Measurements from ENCODE around the gene RBM33. TPM values are rescaled to one million over a fixed set of nuclear protein-coding genes. Genes with fewer than 3 reads are reported as not detected.

RBM33 gene
- total and polyA plus RNA-seq, 2 donors, result 23.5 to 58.5 TPM

GRCh38 chr7:155620497-155620896 is 24.0 kb upstream of the RBM33 start:
- Histone ChIP-seq H3K27ac (ENCODE audit: low read depth in 1 of 2, low read length in 1 of 2) (no peak overlapping the region), H3K9me3 (ENCODE audit: control insufficient read depth in 2 of 2, insufficient read depth in 1 of 2, low read length in 1 of 2) (no peaks in the 10 kb centered on the region), H3K4me1 (ENCODE audit: control insufficient read depth in 2 of 2, insufficient read depth in 2 of 2, low read length in 2 of 2) (no peaks in the 10 kb centered on the region), H3K4me3 (ENCODE audit: low read length in 2 of 2) (no peak overlapping the region), H3K36me3 (ENCODE audit: control insufficient read depth in 2 of 2, insufficient read depth in 2 of 2, low read length in 1 of 2) (no peaks in the 10 kb centered on the region), H3K27me3 (ENCODE audit: control insufficient read depth in 2 of 2, insufficient read depth in 1 of 2, low read length in 1 of 2) (no peaks in the 10 kb centered on the region)
- WGBS, result 94% methylated on average over 6 of the region's 6 CpGs
- DNase-seq (ENCODE audit: low read depth in 6 of 9, low spot score in 9 of 9), result no peak

GRCh38 chr7:155621418-155621980 is 23.0 kb upstream of the RBM33 start:
- WGBS, result 92% methylated on average over 10 of the region's 10 CpGs
- Histone ChIP-seq H3K9me3 (ENCODE audit: control insufficient read depth in 2 of 2, insufficient read depth in 1 of 2, low read length in 1 of 2) (no peaks in the 10 kb centered on the region), H3K4me3 (ENCODE audit: low read length in 2 of 2) (no peak overlapping the region), H3K27me3 (ENCODE audit: control insufficient read depth in 2 of 2, insufficient read depth in 1 of 2, low read length in 1 of 2) (no peaks in the 10 kb centered on the region), H3K27ac (ENCODE audit: low read depth in 1 of 2, low read length in 1 of 2) (no peak overlapping the region), H3K36me3 (ENCODE audit: control insufficient read depth in 2 of 2, insufficient read depth in 2 of 2, low read length in 1 of 2) (no peaks in the 10 kb centered on the region), H3K4me1 (ENCODE audit: control insufficient read depth in 2 of 2, insufficient read depth in 2 of 2, low read length in 2 of 2) (no peaks in the 10 kb centered on the region)
- DNase-seq (ENCODE audit: low read depth in 6 of 9, low spot score in 9 of 9), result no peak

- Histone ChIP-seq H3K4me1 (ENCODE audit: control insufficient read depth in 2 of 2, insufficient read depth in 2 of 2, low read length in 2 of 2) (no peaks in the 10 kb centered on the region), H3K27me3 (ENCODE audit: control insufficient read depth in 2 of 2, insufficient read depth in 1 of 2, low read length in 1 of 2) (no peaks in the 10 kb centered on the region), H3K36me3 (ENCODE audit: control insufficient read depth in 2 of 2, insufficient read depth in 2 of 2, low read length in 1 of 2) (no peaks in the 10 kb centered on the region), H3K4me3 (ENCODE audit: low read length in 2 of 2) (no peak overlapping the region), H3K27ac (ENCODE audit: low read depth in 1 of 2, low read length in 1 of 2) (no peak overlapping the region), H3K9me3 (ENCODE audit: control insufficient read depth in 2 of 2, insufficient read depth in 1 of 2, low read length in 1 of 2) (no peaks in the 10 kb centered on the region)
- 95% methylated on average over 6 of the region's 6 CpGs for WGBS
- no peak for DNase-seq (ENCODE audit: low read depth in 6 of 9, low spot score in 9 of 9)
Observed at GRCh38 chr7:155624412-155624811, 20.0 kb upstream of the RBM33 start.

GRCh38 chr7:155625557-155625956 is 18.9 kb upstream of the RBM33 start:
- Histone ChIP-seq H3K9me3 (ENCODE audit: control insufficient read depth in 2 of 2, insufficient read depth in 1 of 2, low read length in 1 of 2) (no peaks in the 10 kb centered on the region), H3K27ac (ENCODE audit: low read depth in 1 of 2, low read length in 1 of 2) (no peak overlapping the region), H3K4me3 (ENCODE audit: low read length in 2 of 2) (no peak overlapping the region), H3K4me1 (ENCODE audit: control insufficient read depth in 2 of 2, insufficient read depth in 2 of 2, low read length in 2 of 2) (no peaks in the 10 kb centered on the region), H3K27me3 (ENCODE audit: control insufficient read depth in 2 of 2, insufficient read depth in 1 of 2, low read length in 1 of 2) (no peaks in the 10 kb centered on the region), H3K36me3 (ENCODE audit: control insufficient read depth in 2 of 2, insufficient read depth in 2 of 2, low read length in 1 of 2) (no peaks in the 10 kb centered on the region)
- no peak for DNase-seq (ENCODE audit: low read depth in 6 of 9, low spot score in 9 of 9)
- WGBS, result 90% methylated on average over 4 of the region's 4 CpGs

- no peak overlapping the region for H3K27ac ChIP-seq (ENCODE audit: low read depth in 1 of 2, low read length in 1 of 2)
Observed at GRCh38 chr7:155629171-155629570, 15.3 kb upstream of the RBM33 start.

GRCh38 chr7:155631155-155631554 is 13.3 kb upstream of the RBM33 start:
- H3K27ac ChIP-seq (ENCODE audit: low read depth in 1 of 2, low read length in 1 of 2), result no peak overlapping the region
- H3K4me1 ChIP-seq (ENCODE audit: control insufficient read depth in 2 of 2, insufficient read depth in 2 of 2, low read length in 2 of 2), result no peaks in the 10 kb centered on the region
- no peaks in the 10 kb centered on the region for H3K36me3 ChIP-seq (ENCODE audit: control insufficient read depth in 2 of 2, insufficient read depth in 2 of 2, low read length in 1 of 2)
- no peak overlapping the region for H3K4me3 ChIP-seq (ENCODE audit: low read length in 2 of 2)
- H3K27me3 ChIP-seq (ENCODE audit: control insufficient read depth in 2 of 2, insufficient read depth in 1 of 2, low read length in 1 of 2), result no peaks in the 10 kb centered on the region
- no peak for DNase-seq (ENCODE audit: low read depth in 6 of 9, low spot score in 9 of 9)
- H3K9me3 ChIP-seq (ENCODE audit: control insufficient read depth in 2 of 2, insufficient read depth in 1 of 2, low read length in 1 of 2), result no peaks in the 10 kb centered on the region
- 88% methylated on average over 3 of the region's 3 CpGs for WGBS

More at GRCh38 chr7:155629171-155629570, 15.3 kb upstream of the RBM33 start:
- no peaks in the 10 kb centered on the region for H3K9me3 ChIP-seq (ENCODE audit: control insufficient read depth in 2 of 2, insufficient read depth in 1 of 2, low read length in 1 of 2)
- DNase-seq (ENCODE audit: low read depth in 6 of 9, low spot score in 9 of 9), result no peak
- no peak overlapping the region for H3K4me3 ChIP-seq (ENCODE audit: low read length in 2 of 2)
- H3K27me3 ChIP-seq (ENCODE audit: control insufficient read depth in 2 of 2, insufficient read depth in 1 of 2, low read length in 1 of 2), result no peaks in the 10 kb centered on the region
- H3K36me3 ChIP-seq (ENCODE audit: control insufficient read depth in 2 of 2, insufficient read depth in 2 of 2, low read length in 1 of 2), result no peaks in the 10 kb centered on the region
- 100% methylated on average over 1 of the region's 1 CpG for WGBS
- H3K4me1 ChIP-seq (ENCODE audit: control insufficient read depth in 2 of 2, insufficient read depth in 2 of 2, low read length in 2 of 2), result no peaks in the 10 kb centered on the region

- Histone ChIP-seq H3K9me3 (ENCODE audit: control insufficient read depth in 2 of 2, insufficient read depth in 1 of 2, low read length in 1 of 2) (peaks cover 2 to 9% of the 10 kb centered on the region in 2 donors), H3K4me3 (ENCODE audit: low read length in 2 of 2) (no peak overlapping the region), H3K27ac (ENCODE audit: low read depth in 1 of 2, low read length in 1 of 2) (no peak overlapping the region), H3K4me1 (ENCODE audit: control insufficient read depth in 2 of 2, insufficient read depth in 2 of 2, low read length in 2 of 2) (no peaks in the 10 kb centered on the region), H3K36me3 (ENCODE audit: control insufficient read depth in 2 of 2, insufficient read depth in 2 of 2, low read length in 1 of 2) (peaks cover 4 to 5% of the 10 kb centered on the region in 2 donors), H3K27me3 (ENCODE audit: control insufficient read depth in 2 of 2, insufficient read depth in 1 of 2, low read length in 1 of 2) (no peaks in the 10 kb centered on the region)
- DNase-seq (ENCODE audit: low read depth in 6 of 9, low spot score in 9 of 9), result no peak
- 78% methylated on average over 3 of the region's 3 CpGs for WGBS
Observed at GRCh38 chr7:155635817-155636216, 8.6 kb upstream of the RBM33 start.

- H3K27ac ChIP-seq (ENCODE audit: low read depth in 1 of 2, low read length in 1 of 2), result no peak overlapping the region
- no peaks in the 10 kb centered on the region for H3K4me1 ChIP-seq (ENCODE audit: control insufficient read depth in 2 of 2, insufficient read depth in 2 of 2, low read length in 2 of 2)
- peaks cover 2 to 9% of the 10 kb centered on the region in 2 donors for H3K9me3 ChIP-seq (ENCODE audit: control insufficient read depth in 2 of 2, insufficient read depth in 1 of 2, low read length in 1 of 2)
- peaks cover 4 to 17% of the 10 kb centered on the region in 2 donors for H3K36me3 ChIP-seq (ENCODE audit: control insufficient read depth in 2 of 2, insufficient read depth in 2 of 2, low read length in 1 of 2)
- H3K4me3 ChIP-seq (ENCODE audit: low read length in 2 of 2), result no peak overlapping the region
- no peaks in the 10 kb centered on the region for H3K27me3 ChIP-seq (ENCODE audit: control insufficient read depth in 2 of 2, insufficient read depth in 1 of 2, low read length in 1 of 2)
- 78% methylated on average over 4 of the region's 4 CpGs for WGBS
- DNase-seq (ENCODE audit: low read depth in 6 of 9, low spot score in 9 of 9), result no peak
Observed at GRCh38 chr7:155637155-155637554, 7.3 kb upstream of the RBM33 start.

GRCh38 chr7:155638366-155638765 is 6.1 kb upstream of the RBM33 start:
- DNase-seq (ENCODE audit: low read depth in 6 of 9, low spot score in 9 of 9), result no peak
- H3K4me3 ChIP-seq (ENCODE audit: low read length in 2 of 2), result no peak overlapping the region
- no peak overlapping the region for H3K27ac ChIP-seq (ENCODE audit: low read depth in 1 of 2, low read length in 1 of 2)
- 79% methylated on average over 6 of the region's 6 CpGs for WGBS
- peaks cover 4 to 18% of the 10 kb centered on the region in 2 donors for H3K36me3 ChIP-seq (ENCODE audit: control insufficient read depth in 2 of 2, insufficient read depth in 2 of 2, low read length in 1 of 2)
- peaks cover 2 to 9% of the 10 kb centered on the region in 2 donors for H3K9me3 ChIP-seq (ENCODE audit: control insufficient read depth in 2 of 2, insufficient read depth in 1 of 2, low read length in 1 of 2)
- no peaks in the 10 kb centered on the region for H3K27me3 ChIP-seq (ENCODE audit: control insufficient read depth in 2 of 2, insufficient read depth in 1 of 2, low read length in 1 of 2)
- peaks cover 2 to 3% of the 10 kb centered on the region in 2 donors for H3K4me1 ChIP-seq (ENCODE audit: control insufficient read depth in 2 of 2, insufficient read depth in 2 of 2, low read length in 2 of 2)
